Measurements from ENCODE around the gene ZNF143.
"Not testable (repeated sequence)": the region's sequence is repeated elsewhere in the genome, so short reads cannot be mapped to it uniquely, and the experiment has no call there.

The ZNF143 gene

GRCh38 chr11:9460322-9461062 lies at the start of gene ZNF143:
TSS of gene ZNF143 (plus strand) at chr11:9461012. CDS start at chr11:9471309, 10,297 bp downstream.
- peaks cover 36% of the 10 kb centered on the region for H3K4me1 Mint-ChIP-seq (ENCODE audit: low read depth)
- peak within 1 kb of the TSS; percentile 98 for H3K4me3 Mint-ChIP-seq
- no peaks in the 10 kb centered on the region for H3K27me3 Mint-ChIP-seq
- peaks cover 7% of the 10 kb centered on the region for H3K36me3 Mint-ChIP-seq (ENCODE audit: low read depth)
- H3K27ac Mint-ChIP-seq: peak within 1 kb of the TSS; percentile 98
- H3K9me3 Mint-ChIP-seq: no peaks in the 10 kb centered on the region

DNA sequence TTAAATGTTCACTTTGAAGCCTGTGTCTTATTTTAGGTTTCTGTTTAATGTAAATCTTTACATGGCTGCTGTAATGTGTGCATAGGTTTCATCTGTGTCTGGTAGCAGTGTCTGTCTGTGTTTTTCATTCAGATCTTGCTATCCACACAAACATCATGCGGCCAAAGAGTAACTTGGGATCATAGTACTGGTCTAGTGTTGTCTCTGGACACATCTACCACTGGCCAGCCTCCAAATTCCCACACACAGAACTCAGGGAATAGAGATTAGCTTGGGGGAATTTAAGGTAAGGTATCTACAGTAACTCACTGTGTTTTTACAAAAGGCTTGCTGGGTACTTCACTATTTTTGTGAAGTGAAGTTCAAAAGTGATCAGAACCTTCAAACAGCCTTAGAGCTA lies 32.1 kb upstream of the ZNF143 start:
- peaks cover 79% of the 10 kb centered on the region for H3K36me3 Mint-ChIP-seq (ENCODE audit: low read depth)
- H3K9me3 Mint-ChIP-seq: no peaks in the 10 kb centered on the region
- no peaks in the 10 kb centered on the region for H3K4me1 Mint-ChIP-seq (ENCODE audit: low read depth)
- H3K27ac Mint-ChIP-seq: no peak overlapping the region
- no peak overlapping the region for H3K4me3 Mint-ChIP-seq
- no peaks in the 10 kb centered on the region for H3K27me3 Mint-ChIP-seq

GRCh38 chr11:9438611-9439010 lies 22.2 kb upstream of the ZNF143 start:
- H3K27me3 Mint-ChIP-seq: no peaks in the 10 kb centered on the region
- no peak overlapping the region for H3K4me3 Mint-ChIP-seq
- H3K4me1 Mint-ChIP-seq (ENCODE audit: low read depth): no peaks in the 10 kb centered on the region
- peaks cover 68% of the 10 kb centered on the region for H3K36me3 Mint-ChIP-seq (ENCODE audit: low read depth)
- no peak overlapping the region for H3K27ac Mint-ChIP-seq
- H3K9me3 Mint-ChIP-seq: no peaks in the 10 kb centered on the region

GRCh38 chr11:9446230-9446629 lies 14.6 kb upstream of the ZNF143 start:
- no peaks in the 10 kb centered on the region for H3K27me3 Mint-ChIP-seq
- H3K27ac Mint-ChIP-seq: peak overlapping the region; percentile 58
- H3K36me3 Mint-ChIP-seq (ENCODE audit: low read depth): peaks cover 65% of the 10 kb centered on the region
- no peak overlapping the region for H3K4me3 Mint-ChIP-seq
- H3K9me3 Mint-ChIP-seq: no peaks in the 10 kb centered on the region
- H3K4me1 Mint-ChIP-seq (ENCODE audit: low read depth): peaks cover 4% of the 10 kb centered on the region

DNA sequence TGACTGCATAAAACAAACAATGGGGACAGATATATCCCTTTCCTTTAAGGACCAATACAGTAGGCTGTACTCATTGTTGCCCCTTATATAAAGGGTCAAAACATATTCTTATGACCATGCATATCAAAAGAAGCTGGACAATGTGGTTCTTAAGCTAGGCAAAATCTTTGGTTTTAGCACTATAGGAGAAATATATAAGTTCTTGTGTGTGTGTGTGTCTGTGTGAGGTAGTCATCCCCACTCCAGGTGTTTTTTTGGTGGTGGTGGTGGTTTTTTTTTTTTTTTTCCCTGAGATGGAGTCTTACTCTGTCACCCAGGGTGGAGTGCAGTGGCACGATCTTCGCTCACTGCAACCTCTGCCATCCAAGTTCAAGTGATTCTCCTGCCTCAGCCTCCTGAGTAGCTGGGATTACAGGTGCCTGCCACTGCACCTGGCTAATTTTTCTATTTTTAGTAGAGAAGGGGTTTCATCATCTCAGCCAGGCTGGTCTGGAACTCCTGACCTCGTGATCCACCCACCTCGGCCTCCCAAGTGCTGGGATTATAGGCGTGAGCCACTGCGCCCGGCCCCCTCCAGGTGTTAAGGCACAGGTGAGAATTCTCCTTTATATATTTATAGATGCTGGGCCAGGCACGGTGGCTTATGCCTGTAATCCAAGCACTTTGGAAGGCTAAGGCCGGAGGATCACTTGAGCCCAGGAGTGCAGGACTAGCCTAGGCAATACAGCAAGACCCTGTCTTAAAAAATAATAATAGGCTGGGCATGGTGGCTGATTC lies 12.0 kb upstream of the ZNF143 start:
- no peak overlapping the region for H3K4me3 Mint-ChIP-seq
- no peak overlapping the region for H3K27ac Mint-ChIP-seq
- peaks cover 4% of the 10 kb centered on the region for H3K4me1 Mint-ChIP-seq (ENCODE audit: low read depth)
- H3K9me3 Mint-ChIP-seq: no peaks in the 10 kb centered on the region
- no peaks in the 10 kb centered on the region for H3K27me3 Mint-ChIP-seq
- peaks cover 50% of the 10 kb centered on the region for H3K36me3 Mint-ChIP-seq (ENCODE audit: low read depth)

GRCh38 chr11:9452023-9452422 lies 8.8 kb upstream of the ZNF143 start:
- H3K27ac Mint-ChIP-seq; H3K4me1 Mint-ChIP-seq (ENCODE audit: low read depth); H3K4me3 Mint-ChIP-seq; H3K9me3 Mint-ChIP-seq; H3K27me3 Mint-ChIP-seq: not testable (repeated sequence)
- peaks cover 27% of the 10 kb centered on the region for H3K36me3 Mint-ChIP-seq (ENCODE audit: low read depth)

GRCh38 chr11:9455722-9456121 lies 5.1 kb upstream of the ZNF143 start:
- Mint-ChIP-seq H3K9me3 (no peaks in the 10 kb centered on the region), H3K27me3 (no peaks in the 10 kb centered on the region), H3K4me3 (no peak overlapping the region), H3K27ac (no peak overlapping the region), H3K4me1 (ENCODE audit: low read depth) (peaks cover 12% of the 10 kb centered on the region), H3K36me3 (ENCODE audit: low read depth) (peaks cover 13% of the 10 kb centered on the region)

DNA sequence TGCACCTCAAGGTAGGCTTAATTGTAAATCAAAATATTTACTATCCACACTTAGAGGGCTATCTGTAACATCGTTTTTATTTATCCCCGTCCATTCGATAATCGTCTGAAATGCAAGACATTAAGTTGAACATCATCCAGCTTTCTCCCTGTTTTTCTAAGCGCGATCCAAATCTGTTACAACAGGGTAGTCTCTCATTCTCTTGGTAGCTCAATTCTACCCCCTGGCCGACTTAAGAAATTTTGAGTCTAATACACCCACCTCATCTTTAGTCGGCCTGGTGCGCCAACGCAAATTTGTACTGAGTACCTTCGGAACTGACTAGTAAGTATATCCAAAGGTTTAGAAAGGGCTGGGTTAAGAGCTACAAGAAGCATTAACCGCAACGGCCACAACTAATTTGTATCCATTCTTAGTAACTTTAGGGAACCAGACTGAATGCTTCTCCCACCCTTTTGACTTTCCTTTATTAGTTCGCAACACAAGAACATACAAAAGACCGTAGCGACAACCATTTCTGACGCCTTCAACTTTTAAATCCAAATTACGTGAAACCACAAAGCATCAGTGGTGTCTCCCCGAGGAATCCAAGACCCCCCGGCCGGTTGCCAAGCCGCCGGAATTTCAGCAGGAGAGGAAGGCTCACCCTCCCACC lies 1.0 kb upstream of the ZNF143 start:
- no peaks in the 10 kb centered on the region for H3K9me3 Mint-ChIP-seq

DNA sequence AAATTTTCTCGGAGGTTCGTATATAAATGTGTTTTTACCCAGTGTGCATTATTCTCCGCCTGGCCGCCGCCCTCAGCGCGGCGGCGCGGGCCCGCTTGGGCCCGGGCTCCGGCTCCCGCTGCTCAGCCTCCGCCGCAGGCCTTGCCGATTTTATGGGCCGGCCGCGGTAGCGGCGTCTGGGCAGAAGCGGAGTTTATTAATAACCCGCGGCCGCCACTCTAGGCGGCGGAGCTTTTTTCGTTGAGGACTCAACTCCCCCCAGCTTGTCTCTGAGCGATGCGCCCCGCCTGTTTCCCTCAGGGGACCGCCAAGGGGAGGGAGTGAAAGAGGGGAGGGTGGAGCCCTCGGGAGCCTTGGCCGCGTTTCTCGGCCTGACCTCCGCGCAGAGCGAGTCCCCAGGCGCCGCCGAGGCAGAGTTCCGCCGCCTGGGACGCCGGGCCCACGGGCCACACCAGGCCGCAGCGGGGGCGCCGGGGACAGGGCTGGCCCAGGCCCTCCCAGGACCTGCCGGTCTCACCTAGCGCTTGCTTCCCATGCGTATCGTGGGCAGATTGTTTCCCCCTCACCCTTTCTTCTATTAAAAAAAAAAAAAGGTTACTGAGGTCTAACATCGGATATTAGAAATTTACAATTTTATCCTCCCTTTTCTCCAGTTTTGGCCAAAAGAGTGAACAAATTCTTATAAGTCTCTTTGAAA lies 399 bp downstream of the ZNF143 start:
- H3K36me3 Mint-ChIP-seq (ENCODE audit: low read depth): peaks cover 7% of the 10 kb centered on the region
- H3K4me1 Mint-ChIP-seq (ENCODE audit: low read depth): peaks cover 36% of the 10 kb centered on the region
- H3K27me3 Mint-ChIP-seq: no peaks in the 10 kb centered on the region
- H3K4me3 Mint-ChIP-seq: peak overlapping the region; percentile 98
- H3K27ac Mint-ChIP-seq: peak overlapping the region; percentile 98
- no peaks in the 10 kb centered on the region for H3K9me3 Mint-ChIP-seq

More for the DNA sequence above, 1.0 kb upstream of the ZNF143 start:
- Mint-ChIP-seq H3K27ac (peak overlapping the region; percentile 98), H3K27me3 (no peaks in the 10 kb centered on the region), H3K36me3 (ENCODE audit: low read depth) (peaks cover 7% of the 10 kb centered on the region), H3K4me1 (ENCODE audit: low read depth) (peaks cover 36% of the 10 kb centered on the region), H3K4me3 (peak overlapping the region; percentile 98)

DNA sequence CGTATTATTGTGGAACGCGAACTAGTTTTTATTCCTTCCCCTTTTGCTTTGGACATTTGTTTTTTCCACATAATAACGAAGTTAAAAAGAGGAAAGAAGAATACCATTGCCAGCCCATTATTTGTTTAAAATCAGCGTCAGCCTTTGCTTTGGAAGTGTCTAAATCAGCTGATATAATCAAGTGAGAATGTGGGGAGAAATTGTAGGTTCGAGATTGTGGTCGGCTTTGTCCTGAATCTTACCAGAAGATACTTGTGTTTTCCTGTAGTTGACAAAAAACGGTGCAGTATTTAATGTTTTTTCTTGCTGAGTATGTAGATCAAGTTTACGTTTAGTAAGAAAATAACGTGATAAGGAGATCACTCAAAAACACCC lies 935 bp downstream of the ZNF143 start:
- Mint-ChIP-seq H3K4me1 (ENCODE audit: low read depth) (peaks cover 36% of the 10 kb centered on the region), H3K4me3 (peak overlapping the region; percentile 98), H3K27me3 (no peaks in the 10 kb centered on the region), H3K27ac (peak overlapping the region; percentile 91), H3K36me3 (ENCODE audit: low read depth) (peaks cover 11% of the 10 kb centered on the region), H3K9me3 (no peaks in the 10 kb centered on the region)

DNA sequence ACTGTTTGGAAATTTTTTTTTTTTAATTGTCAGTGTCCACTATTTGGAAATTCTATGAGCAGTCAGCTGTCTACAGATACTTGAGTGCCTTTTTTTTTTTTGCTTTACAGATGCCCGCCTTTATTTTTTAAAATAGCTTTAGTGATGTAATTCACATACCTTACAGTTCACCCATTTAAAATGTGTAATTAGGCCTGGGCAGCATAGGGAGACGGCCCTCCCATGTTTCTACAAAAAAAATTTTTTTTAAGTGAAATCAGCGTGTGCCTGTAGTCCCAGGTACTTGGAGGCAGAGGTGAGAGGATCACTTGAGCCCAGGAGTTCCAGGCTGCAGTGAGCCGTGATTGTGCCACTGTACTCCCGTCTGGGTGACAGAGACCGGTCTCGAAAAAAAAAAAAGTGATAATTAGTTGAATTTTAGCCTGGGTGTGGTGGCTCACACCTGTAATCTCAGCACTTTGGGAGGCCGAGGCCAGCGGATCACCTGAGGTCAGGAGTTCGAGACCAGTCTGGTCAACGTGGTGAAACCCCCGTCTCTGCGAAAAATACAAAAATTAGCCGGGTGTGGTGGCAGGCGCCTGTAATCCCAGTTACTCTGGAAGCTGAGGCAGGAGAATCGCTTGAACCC lies 1.5 kb downstream of the ZNF143 start:
- H3K27me3 Mint-ChIP-seq: no peaks in the 10 kb centered on the region
- no peaks in the 10 kb centered on the region for H3K9me3 Mint-ChIP-seq
- peak overlapping the region; percentile 98 for H3K4me3 Mint-ChIP-seq
- H3K4me1 Mint-ChIP-seq (ENCODE audit: low read depth): peaks cover 36% of the 10 kb centered on the region
- H3K27ac Mint-ChIP-seq: peak overlapping the region; percentile 91
- peaks cover 14% of the 10 kb centered on the region for H3K36me3 Mint-ChIP-seq (ENCODE audit: low read depth)

DNA sequence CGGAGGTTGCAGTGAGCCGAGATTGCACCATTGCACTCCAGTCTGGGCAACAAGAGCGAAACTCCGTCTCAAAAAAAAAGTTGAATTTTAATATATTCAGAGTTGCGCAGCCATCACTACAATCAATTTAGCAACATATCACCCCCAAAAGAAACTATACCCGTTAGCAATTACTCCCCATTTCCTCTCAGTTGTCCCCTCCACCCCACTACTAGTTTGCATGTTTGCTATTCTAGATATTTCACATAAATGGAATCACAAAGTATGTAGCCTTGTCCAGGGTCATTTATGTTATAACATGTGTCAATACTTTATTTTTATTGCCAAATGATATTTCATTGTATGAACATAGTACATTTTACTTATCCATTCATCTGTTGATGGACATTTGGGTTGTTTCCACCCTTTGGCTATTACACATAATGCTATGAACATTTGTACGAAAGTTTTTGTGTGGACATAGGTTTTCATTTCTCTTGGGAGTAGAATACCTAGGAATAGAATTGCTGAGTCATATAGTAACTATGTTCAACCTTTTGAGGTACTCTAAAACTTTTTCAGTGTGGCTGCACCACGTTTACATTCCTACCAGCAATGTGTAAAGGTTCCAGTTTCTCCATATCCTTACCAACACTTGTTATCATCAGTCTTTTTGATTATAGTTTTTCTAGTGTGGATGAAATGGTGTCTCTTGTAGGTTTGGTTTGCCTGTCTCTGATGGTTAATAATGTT lies 2.2 kb downstream of the ZNF143 start:
- Mint-ChIP-seq H3K27me3 (no peaks in the 10 kb centered on the region), H3K4me1 (ENCODE audit: low read depth) (peaks cover 40% of the 10 kb centered on the region), H3K4me3 (peak overlapping the region; percentile 98), H3K9me3 (no peaks in the 10 kb centered on the region), H3K27ac (peak overlapping the region; percentile 88), H3K36me3 (ENCODE audit: low read depth) (peaks cover 18% of the 10 kb centered on the region)

GRCh38 chr11:9470765-9471164 lies 10.0 kb downstream of the ZNF143 start:
- Mint-ChIP-seq H3K4me1 (ENCODE audit: low read depth) (peaks cover 5% of the 10 kb centered on the region), H3K36me3 (ENCODE audit: low read depth) (peaks cover 43% of the 10 kb centered on the region), H3K27ac (no peak overlapping the region), H3K27me3 (no peaks in the 10 kb centered on the region), H3K9me3 (no peaks in the 10 kb centered on the region), H3K4me3 (no peak overlapping the region)

DNA sequence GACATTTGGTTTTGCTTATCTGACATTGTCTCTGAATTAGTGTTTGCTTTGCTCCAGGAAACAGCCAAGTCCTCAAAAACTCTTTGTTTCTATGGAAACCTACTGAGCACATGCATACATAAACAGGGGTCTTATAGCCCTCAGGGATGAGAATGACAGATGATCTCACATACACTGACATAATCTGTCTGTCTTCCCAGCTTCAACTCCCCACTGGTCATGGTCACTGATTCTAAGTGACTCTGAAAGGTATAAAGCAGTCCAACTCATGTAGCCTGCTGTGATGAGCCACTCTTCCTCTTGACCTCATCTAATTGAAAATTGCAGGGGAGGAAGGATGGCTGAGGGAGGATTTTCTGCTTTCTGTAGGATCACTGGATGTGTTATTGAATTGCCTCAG lies 12.6 kb downstream of the ZNF143 start:
- Mint-ChIP-seq H3K9me3 (no peaks in the 10 kb centered on the region), H3K36me3 (ENCODE audit: low read depth) (peaks cover 43% of the 10 kb centered on the region), H3K4me1 (ENCODE audit: low read depth) (no peaks in the 10 kb centered on the region), H3K27me3 (no peaks in the 10 kb centered on the region), H3K4me3 (no peak overlapping the region), H3K27ac (no peak overlapping the region)
